Stimulated activated CD4-positive, alpha-beta T cell treated with anti-CD3 and anti-CD28 coated beads, TNF-alpha, amount 100 ng/mL, for 1 hour (primary cell): ENCODE data around the gene SPTBN1.
A peak's percentile ranks its signal among the peaks of the same experiment; 100 is the strongest.

Source experiments
- DNase-seq, 3 donors: peaks; one replicate each; pipeline ENCODE4 v3.0.0-alpha.2; 2020; ENCODE audit warnings: low read depth in 3 of 3, low spot score in 1 of 3

SPTBN1 gene

DNA sequence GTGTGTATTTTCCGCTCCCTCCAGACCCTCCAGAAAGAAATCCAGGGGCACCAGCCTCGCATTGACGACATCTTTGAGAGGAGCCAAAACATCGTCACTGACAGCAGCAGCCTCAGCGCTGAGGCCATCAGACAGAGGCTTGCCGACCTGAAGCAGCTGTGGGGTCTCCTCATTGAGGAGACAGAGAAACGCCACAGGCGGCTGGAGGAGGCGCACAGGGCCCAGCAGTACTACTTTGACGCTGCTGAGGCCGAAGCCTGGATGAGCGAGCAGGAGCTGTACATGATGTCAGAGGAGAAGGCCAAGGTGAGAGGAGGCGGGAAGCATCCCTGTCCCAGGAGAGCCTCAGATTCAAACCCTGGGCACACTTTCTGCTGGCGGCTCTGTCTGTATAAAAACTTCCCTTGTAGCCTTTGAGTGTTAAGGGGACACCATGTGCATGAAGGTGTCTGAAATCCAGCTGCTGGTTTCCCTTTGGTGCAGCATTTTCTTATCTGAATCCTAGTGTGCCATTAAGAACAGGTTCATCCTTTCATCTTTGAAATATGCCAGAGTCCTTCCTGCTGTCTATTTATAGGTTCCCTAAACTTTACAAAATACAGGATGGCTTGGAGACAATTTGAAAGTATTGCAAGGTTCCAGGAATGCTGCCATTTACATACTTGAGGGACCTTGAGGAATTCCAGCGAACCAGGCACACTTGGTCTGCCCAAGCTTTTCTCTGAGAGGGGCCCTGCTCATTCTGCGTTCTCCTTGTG lies 190.2 kb downstream of the SPTBN1 start:
- no peak for DNase-seq

GRCh38 chr2:54648256-54648655 lies 192.1 kb downstream of the SPTBN1 start:
- DNase-seq: no peak

- DNase-seq: no peak
Measured at GRCh38 chr2:54649191-54649590, 193.1 kb downstream of the SPTBN1 start.

- no peak for DNase-seq
Measured at GRCh38 chr2:54649633-54650032, 193.5 kb downstream of the SPTBN1 start.

- no peak for DNase-seq
Measured at GRCh38 chr2:54650612-54651011, 194.5 kb downstream of the SPTBN1 start.

DNA sequence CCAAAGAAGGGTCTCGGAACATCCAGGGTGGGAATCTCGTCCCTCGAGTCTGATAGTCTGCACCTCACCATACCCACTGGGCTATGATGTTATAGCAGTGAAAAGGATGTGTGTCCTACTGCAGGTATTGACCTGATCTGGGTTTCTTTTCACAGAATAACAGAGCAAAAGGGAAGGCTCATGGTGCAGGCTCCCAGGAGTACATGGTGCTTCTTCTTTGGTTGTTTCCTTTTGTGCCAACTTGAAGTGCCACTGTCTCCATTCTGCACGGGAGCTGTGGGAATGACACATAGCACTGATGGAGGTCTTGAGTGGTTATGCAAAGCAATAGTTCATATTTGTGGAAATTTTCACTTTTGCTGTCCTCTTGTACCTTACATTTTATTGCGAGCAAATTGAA lies 195.2 kb downstream of the SPTBN1 start:
- no peak for DNase-seq

- DNase-seq: no peak
Measured at GRCh38 chr2:54652540-54652939, 196.4 kb downstream of the SPTBN1 start.

GRCh38 chr2:54653572-54654204 lies 197.6 kb downstream of the SPTBN1 start:
- no peak for DNase-seq

DNA sequence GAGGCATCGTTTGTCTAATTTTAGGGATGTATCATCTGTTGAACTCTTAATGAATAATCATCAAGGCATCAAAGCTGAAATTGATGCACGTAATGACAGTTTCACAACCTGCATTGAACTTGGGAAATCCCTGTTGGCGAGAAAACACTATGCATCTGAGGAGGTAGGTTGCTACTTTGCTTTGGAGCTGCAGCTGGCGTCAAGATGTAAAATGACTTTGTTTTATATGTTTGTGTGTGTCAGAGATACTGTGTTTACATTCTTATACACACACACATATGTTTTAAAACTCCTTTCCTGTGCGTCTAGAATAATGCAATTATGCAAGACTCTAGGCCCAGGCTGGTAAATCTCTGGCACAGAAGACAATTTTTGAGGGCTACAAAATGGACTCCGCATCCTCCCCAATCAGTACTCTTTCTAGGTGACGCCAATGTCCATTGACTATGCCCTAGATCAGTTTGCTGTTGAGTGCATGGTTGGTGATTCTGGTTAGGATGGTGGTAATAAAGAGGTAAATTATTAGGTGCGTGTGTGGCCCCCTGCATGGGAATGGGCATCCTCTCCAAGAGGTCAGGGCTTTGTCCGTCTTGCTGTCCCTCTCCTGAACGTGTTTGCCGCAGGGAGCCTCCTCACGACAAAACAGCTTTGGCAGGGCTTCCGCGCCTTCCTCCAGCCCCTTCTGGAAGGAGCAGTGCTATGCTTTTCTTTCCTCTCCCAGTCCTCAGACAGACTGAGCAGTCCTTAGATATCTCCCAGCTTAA lies 199.1 kb downstream of the SPTBN1 start:
- DNase-seq: no peak

DNA sequence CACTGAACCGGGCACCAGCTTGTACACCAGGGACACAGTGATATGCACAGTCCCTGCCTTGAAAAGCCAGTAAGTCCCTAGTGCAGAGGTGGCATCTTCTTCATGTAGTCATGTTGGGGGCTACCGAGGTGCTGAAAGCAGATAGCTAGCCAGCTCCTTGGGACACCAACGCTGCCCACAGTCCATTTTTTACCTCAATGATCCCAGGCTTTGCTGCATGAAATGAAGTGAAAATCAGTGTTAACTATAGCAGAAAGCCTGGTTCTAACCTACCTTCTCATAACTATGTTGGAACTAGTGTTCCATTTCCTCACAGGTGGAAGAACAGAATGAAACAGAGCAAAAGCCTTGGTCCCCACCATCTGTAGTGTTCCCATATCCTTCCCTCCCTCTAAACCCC lies 200.7 kb downstream of the SPTBN1 start:
- DNase-seq: no peak

- DNase-seq: peak in 1 of 3 donors; percentile 22
Measured at GRCh38 chr2:54657664-54658083, 201.5 kb downstream of the SPTBN1 start.

GRCh38 chr2:54658564-54659071 lies 202.5 kb downstream of the SPTBN1 start:
- DNase-seq: no peak

DNA sequence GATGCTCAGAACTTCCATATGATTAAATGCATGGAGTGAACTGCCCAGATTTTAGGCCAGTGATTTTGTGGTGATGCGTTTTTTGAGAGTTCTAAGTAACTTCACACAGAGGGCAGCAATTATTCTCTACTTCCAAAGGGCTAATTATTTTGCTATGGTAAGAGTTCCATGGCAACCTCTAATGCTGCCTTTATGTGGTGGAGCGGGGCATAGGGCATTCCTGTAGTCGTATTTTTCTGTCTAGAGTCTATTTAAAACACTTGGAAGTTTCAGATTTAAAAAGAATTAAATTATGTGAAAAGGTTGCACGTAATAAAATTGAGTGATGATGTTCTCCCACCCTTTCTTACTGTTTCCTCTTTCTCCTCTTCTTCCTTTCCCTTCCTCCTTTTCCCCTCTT lies 203.4 kb downstream of the SPTBN1 start:
- DNase-seq: no peak

GRCh38 chr2:54660752-54661151 lies 204.6 kb downstream of the SPTBN1 start:
- no peak for DNase-seq

DNA sequence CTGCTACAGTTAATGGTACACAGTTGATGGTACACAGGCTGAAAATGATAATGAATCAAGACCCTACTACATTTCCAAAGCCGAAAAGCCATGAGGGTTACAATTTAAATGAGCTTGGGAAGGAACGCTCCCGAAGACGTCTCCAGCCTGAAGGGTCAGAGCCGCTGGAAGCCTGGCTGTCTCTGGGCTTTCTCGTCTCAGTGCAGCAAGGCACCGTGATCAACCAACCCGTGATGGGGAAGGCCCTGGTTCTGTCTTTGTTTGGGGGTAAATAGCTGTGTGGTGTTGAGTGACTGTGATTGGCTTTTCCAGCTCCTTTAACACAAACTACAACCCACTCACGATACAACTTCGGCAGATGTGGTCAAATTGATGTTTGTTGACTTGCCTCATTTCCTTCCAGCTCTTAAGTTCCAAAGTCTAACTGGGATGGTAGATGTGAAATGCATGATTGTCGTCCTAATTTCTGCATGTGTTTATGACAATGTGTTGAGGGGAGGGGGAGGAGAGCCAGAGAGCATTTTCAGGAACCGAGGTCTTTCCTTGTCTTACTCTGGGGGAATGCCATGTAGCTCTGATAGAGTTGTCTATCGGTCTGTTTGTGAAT lies 207.4 kb downstream of the SPTBN1 start:
- no peak for DNase-seq

- no peak for DNase-seq
Measured at GRCh38 chr2:54664238-54664786, 208.2 kb downstream of the SPTBN1 start.

GRCh38 chr2:54665436-54665856 lies 209.3 kb downstream of the SPTBN1 start:
- no peak for DNase-seq

GRCh38 chr2:54666131-54666633 lies 210.1 kb downstream of the SPTBN1 start:
- DNase-seq: no peak

DNA sequence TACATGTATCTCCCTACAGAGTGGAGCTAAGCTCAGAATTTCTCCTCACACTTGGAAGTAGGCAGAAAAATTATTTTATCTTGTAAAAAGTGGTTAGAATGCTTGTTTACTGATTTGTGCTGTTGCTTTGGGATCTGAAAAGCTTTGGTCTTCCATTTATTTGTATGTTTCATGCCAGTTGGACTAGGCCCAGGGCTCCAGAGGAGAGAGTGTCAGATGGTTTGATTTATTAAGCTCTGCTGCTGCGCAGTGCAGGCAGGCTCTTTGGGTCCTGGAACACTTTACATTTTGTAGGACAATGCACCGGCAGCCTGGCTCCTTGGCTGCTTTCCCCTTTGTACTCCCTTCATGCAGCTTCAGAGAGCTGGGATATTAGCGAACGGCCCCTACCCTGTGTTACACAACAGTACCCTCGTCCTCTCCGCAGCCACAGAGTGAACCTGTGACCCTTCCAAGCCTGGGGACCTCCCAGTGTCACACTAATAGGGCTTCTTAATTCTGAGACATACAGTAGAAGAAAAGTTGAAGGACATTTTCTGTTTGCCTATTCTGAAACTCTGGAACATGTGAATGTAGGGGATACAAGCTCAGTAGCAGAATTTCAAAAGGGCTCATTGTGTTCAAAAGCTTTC lies 210.6 kb downstream of the SPTBN1 start:
- DNase-seq: no peak

GRCh38 chr2:54667266-54667639 lies 211.1 kb downstream of the SPTBN1 start:
- DNase-seq: no peak
